ENCODE measurements around the gene LAMA3. TPM values are rescaled to one million over a fixed set of nuclear protein-coding genes. Genes with fewer than 3 reads are reported as not detected.

LAMA3 gene
- polyA plus RNA-seq, 1 of the 3 experiments (the other 2 are of a cell fraction) = 3.5 TPM

DNA sequence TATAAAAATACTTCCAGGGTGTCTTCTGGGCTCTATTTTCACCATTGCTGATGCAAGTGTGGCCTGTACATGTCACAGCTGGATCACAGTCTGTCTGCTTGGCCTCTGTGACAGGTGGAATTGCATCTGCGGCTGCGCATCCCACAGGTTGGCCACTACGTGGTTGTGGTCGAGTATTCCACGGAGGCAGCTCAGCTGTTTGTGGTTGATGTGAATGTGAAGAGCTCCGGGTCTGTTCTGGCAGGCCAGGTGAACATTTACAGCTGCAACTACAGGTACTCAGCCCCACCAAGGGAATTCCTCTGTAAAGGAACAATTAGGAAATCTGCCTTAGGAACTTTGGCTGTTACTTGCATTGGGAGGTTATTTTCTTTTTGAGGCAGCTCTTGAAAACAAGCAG lies 144.5 kb downstream of the LAMA3 start:
- 86% methylated on average over 6 of the region's 6 CpGs for WGBS (ENCODE audit: low lambda C conversion rate)

DNA sequence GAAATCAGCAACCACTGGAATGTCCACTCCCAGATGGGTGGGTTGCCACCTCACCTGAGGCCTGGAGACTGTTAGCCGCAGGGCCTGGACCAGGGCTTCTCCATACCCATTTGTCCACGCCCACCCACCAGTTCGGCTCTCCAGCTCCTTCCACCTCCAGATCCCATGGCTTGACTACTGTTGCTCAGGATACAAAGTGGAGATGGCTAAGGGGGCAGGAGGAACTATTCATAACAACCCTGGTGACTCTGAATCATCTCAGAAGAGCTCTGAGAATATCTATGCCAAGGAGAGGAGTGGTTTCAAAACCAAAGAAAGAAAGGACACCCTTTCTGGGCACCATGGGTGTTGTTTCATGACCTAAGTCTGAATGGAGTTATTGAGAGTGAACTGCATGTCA lies 145.8 kb downstream of the LAMA3 start:
- H3K4me2 ChIP-seq = no peak overlapping the region
- no peak overlapping the region for H3K9ac ChIP-seq
- no peaks in the 10 kb centered on the region for H3K9me2 ChIP-seq
- WGBS (ENCODE audit: low lambda C conversion rate) = 96% methylated on average over 3 of the region's 3 CpGs
- H2AFZ ChIP-seq (ENCODE audit: low read depth) = no peak overlapping the region
- no peaks in the 10 kb centered on the region for H3K36me3 ChIP-seq (replicated peaks in 1 of 2; ENCODE audit: control insufficient read depth in 1 of 2, insufficient read depth in 2 of 2, low read length in 1 of 2)
- TF ChIP-seq GATA2 (CRISPR knock-in tag; IDR thresholded peaks at IDR 0.05) = no peak
- no peak for TF ChIP-seq POLR2AphosphoS5 (IDR thresholded peaks at IDR 0.05; ENCODE audit: low read depth, low read length)
- TF ChIP-seq EZH2phosphoT487 (IDR thresholded peaks at IDR 0.05; ENCODE audit: borderline replicate concordance, low read depth) = no peak
- TF ChIP-seq, protein P1, sequence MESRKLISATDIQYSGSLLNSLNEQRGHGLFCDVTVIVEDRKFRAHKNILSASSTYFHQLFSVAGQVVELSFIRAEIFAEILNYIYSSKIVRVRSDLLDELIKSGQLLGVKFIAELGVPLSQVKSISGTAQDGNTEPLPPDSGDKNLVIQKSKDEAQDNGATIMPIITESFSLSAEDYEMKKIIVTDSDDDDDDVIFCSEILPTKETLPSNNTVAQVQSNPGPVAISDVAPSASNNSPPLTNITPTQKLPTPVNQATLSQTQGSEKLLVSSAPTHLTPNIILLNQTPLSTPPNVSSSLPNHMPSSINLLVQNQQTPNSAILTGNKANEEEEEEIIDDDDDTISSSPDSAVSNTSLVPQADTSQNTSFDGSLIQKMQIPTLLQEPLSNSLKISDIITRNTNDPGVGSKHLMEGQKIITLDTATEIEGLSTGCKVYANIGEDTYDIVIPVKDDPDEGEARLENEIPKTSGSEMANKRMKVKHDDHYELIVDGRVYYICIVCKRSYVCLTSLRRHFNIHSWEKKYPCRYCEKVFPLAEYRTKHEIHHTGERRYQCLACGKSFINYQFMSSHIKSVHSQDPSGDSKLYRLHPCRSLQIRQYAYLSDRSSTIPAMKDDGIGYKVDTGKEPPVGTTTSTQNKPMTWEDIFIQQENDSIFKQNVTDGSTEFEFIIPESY (IDR thresholded peaks at IDR 0.05; ENCODE audit: borderline replicate concordance, low read depth) = no peak
- TF ChIP-seq NFIC (IDR thresholded peaks at IDR 0.05; ENCODE audit: borderline replicate concordance) = no peak
- TF ChIP-seq ELF1 (IDR thresholded peaks at IDR 0.05) = no peak
- TF ChIP-seq, protein P2, sequence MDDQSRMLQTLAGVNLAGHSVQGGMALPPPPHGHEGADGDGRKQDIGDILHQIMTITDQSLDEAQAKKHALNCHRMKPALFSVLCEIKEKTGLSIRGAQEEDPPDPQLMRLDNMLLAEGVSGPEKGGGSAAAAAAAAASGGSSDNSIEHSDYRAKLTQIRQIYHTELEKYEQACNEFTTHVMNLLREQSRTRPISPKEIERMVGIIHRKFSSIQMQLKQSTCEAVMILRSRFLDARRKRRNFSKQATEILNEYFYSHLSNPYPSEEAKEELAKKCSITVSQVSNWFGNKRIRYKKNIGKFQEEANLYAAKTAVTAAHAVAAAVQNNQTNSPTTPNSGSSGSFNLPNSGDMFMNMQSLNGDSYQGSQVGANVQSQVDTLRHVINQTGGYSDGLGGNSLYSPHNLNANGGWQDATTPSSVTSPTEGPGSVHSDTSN (IDR thresholded peaks at IDR 0.05) = no peak
- H4K20me1 ChIP-seq (ENCODE audit: insufficient read depth) = no peaks in the 10 kb centered on the region
- no peaks in the 10 kb centered on the region for H3K27me3 ChIP-seq (ENCODE audit: insufficient read depth)
- ChIA-PET CTCF (no interaction called here), POLR2A (no interaction called here)
- H3K4me3 ChIP-seq (ENCODE audit: low read depth in 2 of 2, low read length in 1 of 2) = no peak overlapping the region
- H3K27ac ChIP-seq (ENCODE audit: low read depth in 2 of 2, low read length in 1 of 2) = no peak overlapping the region
- H3K9me3 ChIP-seq = no peaks in the 10 kb centered on the region
- no peak for DNase-seq
- H3K79me2 ChIP-seq (ENCODE audit: insufficient read depth) = no peaks in the 10 kb centered on the region
- H3F3A ChIP-seq (replicated peaks; ENCODE audit: insufficient read depth) = peaks cover 20% of the 10 kb centered on the region
- H3K4me1 ChIP-seq (ENCODE audit: control insufficient read depth in 1 of 2, insufficient read depth in 2 of 2, low read depth in 1 of 2, low read length in 1 of 2) = peaks cover 0 to 14% of the 10 kb centered on the region in 2 experiments; a peak in 2 of 4 replicates

More for the DNA sequence above, 144.5 kb downstream of the LAMA3 start:
- no peak for DNase-seq
- Histone ChIP-seq H3K9me3 (no peaks in the 10 kb centered on the region), H3K27ac (ENCODE audit: low read depth in 2 of 2, low read length in 1 of 2) (no peak overlapping the region), H3F3A (replicated peaks; ENCODE audit: insufficient read depth) (peaks cover 14% of the 10 kb centered on the region), H2AFZ (ENCODE audit: low read depth) (no peak overlapping the region), H3K9me2 (no peaks in the 10 kb centered on the region), H3K27me3 (ENCODE audit: insufficient read depth) (no peaks in the 10 kb centered on the region), H3K4me3 (ENCODE audit: low read depth in 2 of 2, low read length in 1 of 2) (no peak overlapping the region), H3K36me3 (replicated peaks in 1 of 2; ENCODE audit: control insufficient read depth in 1 of 2, insufficient read depth in 2 of 2, low read length in 1 of 2) (no peaks in the 10 kb centered on the region), H3K79me2 (ENCODE audit: insufficient read depth) (no peaks in the 10 kb centered on the region), H3K9ac (no peak overlapping the region), H4K20me1 (ENCODE audit: insufficient read depth) (no peaks in the 10 kb centered on the region), H3K4me1 (ENCODE audit: control insufficient read depth in 1 of 2, insufficient read depth in 2 of 2, low read depth in 1 of 2, low read length in 1 of 2) (peaks cover 0 to 15% of the 10 kb centered on the region in 2 experiments; a peak in 2 of 4 replicates), H3K4me2 (no peak overlapping the region)
- CTCF ChIA-PET = no interaction called here
- no peak for TF ChIP-seq EZH2phosphoT487 (IDR thresholded peaks at IDR 0.05; ENCODE audit: borderline replicate concordance, low read depth)
- TF ChIP-seq MEF2A (IDR thresholded peaks at IDR 0.05; ENCODE audit: borderline replicate concordance, low read depth) = no peak
- no peak for TF ChIP-seq TCF12 (IDR thresholded peaks at IDR 0.05)
- no peak for TF ChIP-seq SMC3 (IDR thresholded peaks at IDR 0.05; ENCODE audit: low read depth, low read length)
- TF ChIP-seq, protein P3, sequence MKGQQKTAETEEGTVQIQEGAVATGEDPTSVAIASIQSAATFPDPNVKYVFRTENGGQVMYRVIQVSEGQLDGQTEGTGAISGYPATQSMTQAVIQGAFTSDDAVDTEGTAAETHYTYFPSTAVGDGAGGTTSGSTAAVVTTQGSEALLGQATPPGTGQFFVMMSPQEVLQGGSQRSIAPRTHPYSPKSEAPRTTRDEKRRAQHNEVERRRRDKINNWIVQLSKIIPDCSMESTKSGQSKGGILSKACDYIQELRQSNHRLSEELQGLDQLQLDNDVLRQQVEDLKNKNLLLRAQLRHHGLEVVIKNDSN (IDR thresholded peaks at IDR 0.05; ENCODE audit: borderline replicate concordance, low read depth) = no peak
- TF ChIP-seq, protein P4, sequence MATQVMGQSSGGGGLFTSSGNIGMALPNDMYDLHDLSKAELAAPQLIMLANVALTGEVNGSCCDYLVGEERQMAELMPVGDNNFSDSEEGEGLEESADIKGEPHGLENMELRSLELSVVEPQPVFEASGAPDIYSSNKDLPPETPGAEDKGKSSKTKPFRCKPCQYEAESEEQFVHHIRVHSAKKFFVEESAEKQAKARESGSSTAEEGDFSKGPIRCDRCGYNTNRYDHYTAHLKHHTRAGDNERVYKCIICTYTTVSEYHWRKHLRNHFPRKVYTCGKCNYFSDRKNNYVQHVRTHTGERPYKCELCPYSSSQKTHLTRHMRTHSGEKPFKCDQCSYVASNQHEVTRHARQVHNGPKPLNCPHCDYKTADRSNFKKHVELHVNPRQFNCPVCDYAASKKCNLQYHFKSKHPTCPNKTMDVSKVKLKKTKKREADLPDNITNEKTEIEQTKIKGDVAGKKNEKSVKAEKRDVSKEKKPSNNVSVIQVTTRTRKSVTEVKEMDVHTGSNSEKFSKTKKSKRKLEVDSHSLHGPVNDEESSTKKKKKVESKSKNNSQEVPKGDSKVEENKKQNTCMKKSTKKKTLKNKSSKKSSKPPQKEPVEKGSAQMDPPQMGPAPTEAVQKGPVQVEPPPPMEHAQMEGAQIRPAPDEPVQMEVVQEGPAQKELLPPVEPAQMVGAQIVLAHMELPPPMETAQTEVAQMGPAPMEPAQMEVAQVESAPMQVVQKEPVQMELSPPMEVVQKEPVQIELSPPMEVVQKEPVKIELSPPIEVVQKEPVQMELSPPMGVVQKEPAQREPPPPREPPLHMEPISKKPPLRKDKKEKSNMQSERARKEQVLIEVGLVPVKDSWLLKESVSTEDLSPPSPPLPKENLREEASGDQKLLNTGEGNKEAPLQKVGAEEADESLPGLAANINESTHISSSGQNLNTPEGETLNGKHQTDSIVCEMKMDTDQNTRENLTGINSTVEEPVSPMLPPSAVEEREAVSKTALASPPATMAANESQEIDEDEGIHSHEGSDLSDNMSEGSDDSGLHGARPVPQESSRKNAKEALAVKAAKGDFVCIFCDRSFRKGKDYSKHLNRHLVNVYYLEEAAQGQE (IDR thresholded peaks at IDR 0.05; ENCODE audit: low read depth, low read length) = no peak
- no peak for TF ChIP-seq FOXJ3 (CRISPR knock-in tag; IDR thresholded peaks at IDR 0.05)
- TF ChIP-seq YY1 (IDR thresholded peaks at IDR 0.05; ENCODE audit: low read depth) = no peak
- TF ChIP-seq JUND (IDR thresholded peaks at IDR 0.05) = no peak
- TF ChIP-seq, protein P5, sequence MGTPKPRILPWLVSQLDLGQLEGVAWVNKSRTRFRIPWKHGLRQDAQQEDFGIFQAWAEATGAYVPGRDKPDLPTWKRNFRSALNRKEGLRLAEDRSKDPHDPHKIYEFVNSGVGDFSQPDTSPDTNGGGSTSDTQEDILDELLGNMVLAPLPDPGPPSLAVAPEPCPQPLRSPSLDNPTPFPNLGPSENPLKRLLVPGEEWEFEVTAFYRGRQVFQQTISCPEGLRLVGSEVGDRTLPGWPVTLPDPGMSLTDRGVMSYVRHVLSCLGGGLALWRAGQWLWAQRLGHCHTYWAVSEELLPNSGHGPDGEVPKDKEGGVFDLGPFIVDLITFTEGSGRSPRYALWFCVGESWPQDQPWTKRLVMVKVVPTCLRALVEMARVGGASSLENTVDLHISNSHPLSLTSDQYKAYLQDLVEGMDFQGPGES (IDR thresholded peaks at IDR 0.05; ENCODE audit: low read depth, low read length) = no peak
- no peak for TF ChIP-seq TEAD4 (IDR thresholded peaks at IDR 0.05; ENCODE audit: borderline replicate concordance, insufficient read depth)
- TF ChIP-seq RCOR1 (IDR thresholded peaks at IDR 0.05; ENCODE audit: low read length) = no peak
- TF ChIP-seq RXRA (IDR thresholded peaks at IDR 0.05; ENCODE audit: borderline replicate concordance, low read depth) = no peak
- TF ChIP-seq TAF1 (IDR thresholded peaks at IDR 0.05; ENCODE audit: borderline replicate concordance, low read depth, low read length) = no peak
- TF ChIP-seq FOXM1 (IDR thresholded peaks at IDR 0.05; ENCODE audit: low read depth) = no peak
- no peak for TF ChIP-seq GATA2 (CRISPR knock-in tag; IDR thresholded peaks at IDR 0.05)
- POLR2A ChIA-PET = no interaction called here

All from SK-N-SH (cell line).